SH-SY5Y (cell line): ENCODE measurements around the gene IL17D.

Experiments used
- GATA2 ChIP-seq: IDR thresholded peaks from 2 replicates; pipeline ENCODE4 v1.6.1; 2011; ENCODE audit warnings: mild to moderate bottlenecking, low read depth, low read length
- GATA3 ChIP-seq: IDR thresholded peaks from 2 replicates; pipeline ENCODE4 v1.6.1; 2011; ENCODE audit warnings: low read depth, mild to moderate bottlenecking, low read length, moderate library complexity

GRCh38 chr13:20658451-20659040, 45.0 kb upstream of the IL17D start:
- TF ChIP-seq GATA2 (no peak), GATA3 (no peak)
